ENCODE measurements around the gene MIA3.
"Not testable (repeated sequence)": the region's sequence is repeated elsewhere in the genome, so short reads cannot be mapped to it uniquely, and the experiment has no call there.

MIA3 gene

GRCh38 chr1:222663431-222663934, 45.6 kb downstream of the MIA3 start:
- DNase-seq (ENCODE audit: low spot score) = no peak

- no peak for DNase-seq (ENCODE audit: low spot score)
These were observed 48.1 kb downstream of the MIA3 start for GRCh38 chr1:222665964-222666363.

- DNase-seq (ENCODE audit: low spot score) = not testable (repeated sequence)
These were observed 50.3 kb downstream of the MIA3 start for GRCh38 chr1:222668184-222668583.

GRCh38 chr1:222669107-222669506, 51.2 kb downstream of the MIA3 start:
- not testable (repeated sequence) for DNase-seq (ENCODE audit: low spot score)

GRCh38 chr1:222670110-222670509, 52.2 kb downstream of the MIA3 start:
- no peak for DNase-seq (ENCODE audit: low spot score)

GRCh38 chr1:222680080-222680479, 62.2 kb downstream of the MIA3 start:
- no peak for DNase-seq (ENCODE audit: low spot score)

GRCh38 chr1:222691016-222691415, 73.1 kb downstream of the MIA3 start:
- no peak for DNase-seq (ENCODE audit: low spot score)

- no peak for DNase-seq (ENCODE audit: low spot score)
These were observed 77.0 kb downstream of the MIA3 start for GRCh38 chr1:222694927-222695326.

- no peak for DNase-seq (ENCODE audit: low spot score)
These were observed 78.8 kb downstream of the MIA3 start for GRCh38 chr1:222696741-222697140.

GRCh38 chr1:222697203-222697602, 79.3 kb downstream of the MIA3 start:
- no peak for DNase-seq (ENCODE audit: low spot score)

- no peak for DNase-seq (ENCODE audit: low spot score)
These were observed 79.9 kb downstream of the MIA3 start for GRCh38 chr1:222697826-222698225.

GRCh38 chr1:222702210-222702609, 84.3 kb downstream of the MIA3 start:
- no peak for DNase-seq (ENCODE audit: low spot score)

GRCh38 chr1:222704260-222704659, 86.4 kb downstream of the MIA3 start:
- no peak for DNase-seq (ENCODE audit: low spot score)

- DNase-seq (ENCODE audit: low spot score) = no peak
These were observed 88.9 kb downstream of the MIA3 start for GRCh38 chr1:222706815-222707214.

GRCh38 chr1:222709700-222710153, 91.8 kb downstream of the MIA3 start:
- DNase-seq (ENCODE audit: low spot score) = no peak

GRCh38 chr1:222711319-222712252, 93.7 kb downstream of the MIA3 start:
- peak; percentile 66 for DNase-seq (ENCODE audit: low spot score)

- peak; percentile 92 for DNase-seq (ENCODE audit: low spot score)
These were observed 94.6 kb downstream of the MIA3 start, which contains the start of the genes AIDA and BROX for GRCh38 chr1:222712253-222713090. Gene AIDA (minus strand): TSS chr1:222712491. CDS start chr1:222712317, 174 bp downstream. Gene BROX (plus strand): TSS chr1:222712564. CDS start chr1:222715700, 3,136 bp downstream.

GRCh38 chr1:222713091-222713961, 95.4 kb downstream of the MIA3 start:
- peak; percentile 95 for DNase-seq (ENCODE audit: low spot score)

GRCh38 chr1:222716393-222716792, 98.5 kb downstream of the MIA3 start:
- no peak for DNase-seq (ENCODE audit: low spot score)

Measured in CD4-positive, alpha-beta T cell treated with Interleukin-6 at 100 ng/mL for 8 hours (primary cell).